Spinal cord (tissue), 10 donors: ENCODE data around the gene TMEM132D. TPM values are rescaled to one million over a fixed set of nuclear protein-coding genes. Genes with fewer than 3 reads are reported as not detected.
"Not testable (repeated sequence)": the region's sequence is repeated elsewhere in the genome, so short reads cannot be mapped to it uniquely, and the experiment has no call there.

ENCODE experiments used
- DNase-seq, 6 donors: peaks; one replicate each; pipeline versions ENCODE4 v3.0.0 to v3.0.0-alpha.2; 2013 to 2015; ENCODE audit warnings: low spot score in 6 of 6, low read depth in 4 of 6
- H3K27ac ChIP-seq: one replicate; pipeline ENCODE4 v1.5.1; 2013; ENCODE audit warnings: low read depth, low read length, control low read depth
- H3K27me3 ChIP-seq: one replicate; pipeline ENCODE4 v1.6.1; 2013; ENCODE audit warnings: low read length; ENCODE audit not compliant: control insufficient read depth, insufficient read depth
- H3K36me3 ChIP-seq: one replicate; pipeline ENCODE4 v1.6.1; 2013; ENCODE audit warnings: low read length; ENCODE audit not compliant: control insufficient read depth, insufficient read depth
- H3K4me1 ChIP-seq: one replicate; pipeline ENCODE4 v1.6.1; 2013; ENCODE audit warnings: low read length; ENCODE audit not compliant: control insufficient read depth, insufficient read depth
- H3K4me3 ChIP-seq: one replicate; pipeline ENCODE4 v1.5.1; 2013; ENCODE audit warnings: low read depth, low read length, control low read depth
- H3K9me3 ChIP-seq: one replicate; pipeline ENCODE4 v1.6.1; 2013; ENCODE audit warnings: low read length; ENCODE audit not compliant: control insufficient read depth, insufficient read depth
- WGBS: methylation state at CpG from one replicate; pipeline ENCODE4 v1.1.5; 2013; ENCODE audit warnings: missing lambda C conversion rate; ENCODE audit not compliant: insufficient coverage; 5-methylcytosine and 5-hydroxymethylcytosine counted together
- polyA plus RNA-seq, 2 donors: library from polyadenylated mRNA; unstranded; fragments of 120-200 nt; gene quantifications; one replicate each; pipeline ENCODE4 v1.2.1, GENCODE V29; 2013; ENCODE audit not compliant: insufficient read length in 2 of 2
- total RNA-seq, 2 donors: library from RNA; depleted of rRNA in 1 of 2; stranded (reverse); fragments of 120-200 nt in 1 of 2; fragments of >200 nt in 1 of 2; gene quantifications; one replicate each; pipeline versions ENCODE4 v1.2.3 to v1.2.4, GENCODE V29; 2013 to 2014
- donor health status: healthy.

TMEM132D gene
- total and polyA plus RNA-seq, 4 donors, result 4.7 to 15.7 (median 12.6) TPM

DNA sequence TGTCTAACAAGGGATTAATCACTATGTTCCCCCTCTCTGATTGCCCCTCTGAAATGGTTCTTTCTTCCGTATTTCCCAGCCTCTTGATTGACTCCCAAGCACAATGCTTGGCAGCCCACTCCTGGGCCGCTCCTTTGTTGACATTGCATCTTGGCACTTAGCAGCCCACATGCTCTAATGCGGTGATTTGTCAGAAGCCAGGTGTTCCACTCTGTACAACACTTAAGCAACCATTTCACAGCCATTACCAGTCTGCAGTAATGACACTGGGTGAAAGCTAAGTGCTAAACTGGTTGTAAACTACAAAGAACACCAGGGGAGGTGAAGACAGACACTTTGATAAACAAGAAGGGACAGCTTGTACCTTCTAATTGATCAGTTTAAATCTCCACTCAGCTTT is 353.5 kb downstream of the TMEM132D start:
- H3K27ac ChIP-seq, result no peak overlapping the region
- no peaks in the 10 kb centered on the region for H3K36me3 ChIP-seq
- WGBS, result 41% methylated on average over 2 of the region's 3 CpGs
- peak in 1 of 6 donors; percentile 23 for DNase-seq
- H3K27me3 ChIP-seq, result no peaks in the 10 kb centered on the region
- no peaks in the 10 kb centered on the region for H3K9me3 ChIP-seq
- H3K4me1 ChIP-seq, result no peaks in the 10 kb centered on the region
- no peak overlapping the region for H3K4me3 ChIP-seq

DNA sequence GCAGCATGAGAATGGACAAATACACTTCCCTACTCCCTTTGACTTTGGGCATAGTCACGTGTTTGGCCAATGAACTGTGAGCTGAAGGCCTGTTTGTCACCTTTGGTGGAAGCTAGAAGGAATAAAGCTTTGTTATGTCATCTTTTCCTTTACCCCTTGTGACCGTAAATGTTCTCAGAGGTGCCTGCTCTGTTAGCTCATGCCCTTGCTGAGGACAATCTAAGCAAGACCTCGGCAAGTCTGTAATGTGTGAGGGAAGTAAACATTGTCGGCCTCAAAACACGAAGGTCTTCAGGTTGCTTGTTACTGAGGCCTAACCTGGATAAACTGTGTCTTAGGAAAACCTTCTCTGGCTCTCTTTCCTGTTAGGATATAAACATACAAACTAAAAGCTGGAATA is 354.2 kb downstream of the TMEM132D start:
- H3K4me3 ChIP-seq, result no peak overlapping the region
- DNase-seq, result no peak
- H3K9me3 ChIP-seq, result no peaks in the 10 kb centered on the region
- no CpG with 5 or more reads among the region's 5 CpGs for WGBS
- H3K4me1 ChIP-seq, result no peaks in the 10 kb centered on the region
- H3K27ac ChIP-seq, result no peak overlapping the region
- no peaks in the 10 kb centered on the region for H3K36me3 ChIP-seq
- no peaks in the 10 kb centered on the region for H3K27me3 ChIP-seq

DNA sequence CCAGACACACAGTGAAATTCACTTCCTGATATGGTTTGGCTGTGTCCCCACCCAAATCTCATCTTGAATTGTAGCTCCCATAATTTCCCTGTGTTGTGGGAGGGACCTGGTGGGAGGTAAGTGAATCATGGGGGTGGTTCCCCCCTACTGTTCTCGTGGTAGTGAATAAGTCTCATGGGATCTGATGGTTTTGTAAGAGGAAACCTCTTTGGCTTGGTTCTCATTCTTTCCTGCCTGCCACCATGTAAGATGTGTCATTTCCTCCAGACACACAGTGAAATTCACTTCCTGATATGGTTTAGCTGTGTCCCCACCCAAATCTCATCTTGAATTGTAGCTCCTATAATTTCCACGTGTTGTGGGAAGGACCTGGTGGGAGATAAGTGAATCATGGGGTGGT is 354.8 kb downstream of the TMEM132D start:
- no CpG with 5 or more reads among the region's 2 CpGs for WGBS
- not testable (repeated sequence) for DNase-seq, H3K9me3 ChIP-seq, H3K4me3 ChIP-seq, H3K27me3 ChIP-seq, H3K27ac ChIP-seq, H3K36me3 ChIP-seq, H3K4me1 ChIP-seq

DNA sequence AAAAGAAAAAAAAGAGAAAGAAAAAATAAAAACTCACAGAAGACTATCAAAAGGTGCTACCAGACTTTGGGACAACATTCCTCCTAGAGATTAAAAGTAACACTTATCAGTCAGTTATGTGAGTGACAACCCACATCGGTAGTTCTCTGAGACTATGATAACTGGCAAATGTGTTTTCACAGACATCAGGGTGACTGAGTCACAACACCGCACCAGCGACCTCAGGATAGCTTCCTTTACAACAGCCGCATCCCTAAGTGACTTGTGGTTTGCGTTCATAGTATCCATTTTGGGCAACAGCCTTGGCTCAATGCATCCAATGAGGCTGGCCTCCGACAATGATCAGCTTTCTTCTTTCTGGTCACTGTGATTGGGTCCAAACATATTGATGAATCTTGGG is 359.1 kb downstream of the TMEM132D start:
- Histone ChIP-seq H3K27me3 (no peaks in the 10 kb centered on the region), H3K4me1 (no peaks in the 10 kb centered on the region), H3K4me3 (no peak overlapping the region), H3K27ac (no peak overlapping the region), H3K9me3 (no peaks in the 10 kb centered on the region), H3K36me3 (no peaks in the 10 kb centered on the region)
- 100% methylated on average over 4 of the region's 6 CpGs for WGBS
- no peak for DNase-seq

DNA sequence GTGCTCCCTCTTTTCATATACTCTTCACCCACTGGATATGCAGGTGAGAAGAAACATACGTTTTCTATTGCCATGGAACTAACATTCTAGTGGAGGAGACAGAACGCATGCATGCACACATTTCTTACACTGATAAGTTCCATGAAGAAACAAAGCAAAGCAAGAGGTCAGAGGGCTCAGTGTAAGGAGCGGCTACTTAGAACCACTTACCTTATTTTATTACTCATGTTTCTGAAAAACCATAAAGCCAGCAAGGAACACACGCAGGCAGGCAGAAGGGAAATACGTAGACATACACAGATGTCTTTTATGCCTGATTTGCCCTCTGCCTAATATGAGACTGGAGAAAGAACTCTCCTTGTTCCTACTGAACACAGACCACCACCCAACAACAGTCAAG is 362.9 kb downstream of the TMEM132D start:
- H3K4me1 ChIP-seq, result no peaks in the 10 kb centered on the region
- no peaks in the 10 kb centered on the region for H3K27me3 ChIP-seq
- no peak overlapping the region for H3K4me3 ChIP-seq
- H3K27ac ChIP-seq, result no peak overlapping the region
- 100% methylated on average over 3 of the region's 5 CpGs for WGBS
- H3K9me3 ChIP-seq, result no peaks in the 10 kb centered on the region
- DNase-seq, result no peak
- H3K36me3 ChIP-seq, result no peaks in the 10 kb centered on the region

DNA sequence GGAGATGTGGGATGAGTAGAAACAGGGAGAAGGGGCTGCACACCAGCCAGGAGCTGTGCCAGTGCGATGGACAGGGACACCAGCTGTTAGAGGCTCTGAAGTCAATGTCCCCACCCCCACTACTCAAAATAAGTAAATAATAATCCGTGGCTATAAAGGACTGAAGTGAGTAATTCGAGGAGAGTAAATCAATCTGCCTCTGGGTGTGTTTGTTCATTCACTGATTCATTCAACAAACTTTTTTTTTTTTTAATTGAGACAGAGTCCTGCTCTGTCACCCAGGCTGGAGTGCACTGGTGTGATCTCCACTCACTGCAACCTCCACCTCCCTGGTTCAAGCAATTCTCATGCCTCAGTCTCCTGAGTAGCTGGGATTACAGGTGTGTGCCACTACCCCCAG is 363.6 kb downstream of the TMEM132D start:
- Histone ChIP-seq H3K9me3 (no peaks in the 10 kb centered on the region), H3K27ac (no peak overlapping the region), H3K27me3 (no peaks in the 10 kb centered on the region), H3K4me3 (no peak overlapping the region), H3K4me1 (no peaks in the 10 kb centered on the region), H3K36me3 (no peaks in the 10 kb centered on the region)
- no CpG with 5 or more reads among the region's 3 CpGs for WGBS
- no peak for DNase-seq

DNA sequence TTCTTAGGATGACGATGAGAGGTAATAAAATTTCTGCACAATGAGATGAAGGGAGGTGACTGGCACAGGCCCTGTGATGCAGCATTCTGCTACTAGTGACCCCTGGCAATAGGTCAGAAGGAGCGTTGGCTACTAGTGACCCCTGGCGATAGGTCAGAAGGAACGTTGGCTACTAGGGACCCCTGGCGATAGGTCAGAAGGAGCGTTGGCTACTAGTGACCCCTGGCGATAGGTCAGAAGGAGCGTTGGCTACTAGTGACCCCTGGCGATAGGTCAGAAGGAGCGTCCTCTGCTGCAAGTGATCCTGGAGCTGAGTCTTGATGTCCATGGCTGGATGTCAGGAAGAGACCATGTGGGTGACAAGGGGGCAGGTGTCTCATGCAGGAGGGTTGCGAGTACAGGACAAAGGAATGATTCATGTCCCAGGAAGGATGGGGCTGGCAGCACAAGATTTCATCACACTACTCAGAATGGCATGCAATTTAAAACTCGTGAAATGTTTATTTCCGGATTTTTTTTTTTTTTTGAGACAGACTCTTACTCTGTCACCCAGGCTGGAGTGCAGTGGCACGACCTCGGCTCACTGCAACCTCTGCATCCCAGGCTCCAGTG is 365.0 kb downstream of the TMEM132D start:
- DNase-seq, result peak in 1 of 6 donors; percentile 33
- WGBS, result 87% methylated on average over 15 of the region's 15 CpGs
- not testable (repeated sequence) for H3K36me3 ChIP-seq, H3K27me3 ChIP-seq, H3K9me3 ChIP-seq, H3K27ac ChIP-seq, H3K4me1 ChIP-seq, H3K4me3 ChIP-seq

DNA sequence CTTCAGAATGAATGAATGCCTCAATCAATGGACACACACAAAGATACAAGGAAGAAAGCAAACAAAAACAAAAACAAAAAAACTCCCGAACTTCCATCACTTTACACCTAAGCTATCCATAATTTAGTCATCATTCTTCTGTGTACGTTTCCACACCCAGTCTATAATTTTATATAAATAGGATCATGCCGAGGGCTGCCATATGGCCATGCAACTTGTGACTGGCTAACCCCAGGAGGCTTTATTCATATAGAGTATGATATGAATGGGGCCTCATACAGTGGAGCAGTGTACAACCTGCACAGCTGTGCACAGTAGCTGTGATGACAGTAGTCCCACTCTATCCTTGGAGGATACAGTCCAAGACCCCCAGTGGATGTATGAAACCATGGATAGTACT is 365.7 kb downstream of the TMEM132D start:
- H3K4me3 ChIP-seq, result no peak overlapping the region
- no peaks in the 10 kb centered on the region for H3K27me3 ChIP-seq
- DNase-seq, result no peak
- H3K36me3 ChIP-seq, result no peaks in the 10 kb centered on the region
- no peaks in the 10 kb centered on the region for H3K4me1 ChIP-seq
- H3K27ac ChIP-seq, result no peak overlapping the region
- WGBS, result no CpG with 5 or more reads among the region's 3 CpGs
- H3K9me3 ChIP-seq, result no peaks in the 10 kb centered on the region

DNA sequence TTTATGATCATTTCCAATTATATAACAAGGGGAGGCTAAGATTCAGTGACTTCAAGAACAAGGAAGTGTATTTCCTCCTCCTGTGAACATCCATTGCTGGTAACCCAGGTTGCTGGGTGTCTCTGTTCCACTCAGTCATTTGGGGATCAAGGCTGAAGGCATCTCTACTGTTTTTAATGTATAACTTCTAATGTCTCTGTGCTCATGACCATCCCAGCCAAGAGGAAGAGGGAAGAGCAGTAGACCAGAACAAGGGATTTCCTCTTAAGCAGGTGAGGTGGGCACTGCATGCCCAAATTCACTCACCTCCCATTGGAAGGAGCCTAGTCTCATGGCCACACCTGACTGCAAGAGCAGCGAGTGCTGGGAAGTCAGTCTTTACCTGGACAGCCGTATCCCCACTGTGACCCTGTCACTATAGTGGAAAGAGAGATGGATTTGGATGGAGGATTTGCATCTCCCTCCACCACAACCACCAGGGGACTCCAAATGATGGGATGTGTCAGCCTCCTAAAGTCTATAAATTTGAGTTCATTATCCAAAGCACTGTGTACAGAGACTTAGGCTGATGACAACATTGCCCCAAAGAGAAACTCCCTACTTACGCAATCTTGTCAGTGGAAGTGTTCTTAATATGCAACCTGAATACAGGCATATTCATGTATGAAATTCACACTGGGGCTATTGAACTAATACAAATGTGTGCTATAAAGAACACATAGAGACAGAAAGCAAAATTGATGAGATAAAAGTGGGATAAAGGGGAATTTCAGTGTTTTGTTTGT is 368.7 kb downstream of the TMEM132D start:
- no peak for DNase-seq
- Histone ChIP-seq H3K27me3 (no peaks in the 10 kb centered on the region), H3K4me3 (no peak overlapping the region), H3K27ac (no peak overlapping the region), H3K36me3 (no peaks in the 10 kb centered on the region), H3K9me3 (no peaks in the 10 kb centered on the region), H3K4me1 (peaks cover 3% of the 10 kb centered on the region)
- no CpG with 5 or more reads among the region's 3 CpGs for WGBS
